Measurements from ENCODE around the gene SKIC2.
"Not testable (repeated sequence)": the region's sequence is repeated elsewhere in the genome, so short reads cannot be mapped to it uniquely, and the experiment has no call there.

SKIC2 gene

GRCh38 chr6:31958741-31959739 is at the start of gene SKIC2, which contains the start of gene NELFE:
SKIC2 (plus strand) TSS chr6:31959175; CDS start chr6:31959193, 18 bp downstream.
NELFE (minus strand) TSS chr6:31958971; CDS start chr6:31958446, 525 bp downstream.
- DNase-seq: peak; percentile 99

DNA sequence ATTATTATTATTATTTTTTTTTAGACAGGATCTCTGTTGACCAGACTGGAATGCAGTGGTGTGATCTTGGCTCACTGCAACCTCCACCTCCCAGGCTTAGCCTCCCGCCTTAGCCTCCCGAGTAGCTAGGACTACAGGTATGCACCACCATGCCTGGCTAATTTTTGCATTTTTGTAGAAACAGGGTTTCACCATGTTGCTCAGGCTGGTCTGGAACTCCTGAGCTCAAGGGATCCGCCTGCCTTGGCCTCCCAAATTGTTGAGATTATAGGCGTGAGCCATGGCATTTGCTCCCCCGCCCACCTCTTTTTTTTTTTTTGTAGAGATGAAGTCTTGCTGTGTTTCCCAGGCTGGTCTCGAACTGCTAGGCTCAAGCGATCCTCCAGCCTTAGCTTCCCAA is 49.7 kb upstream of the SKIC2 start:
- DNase-seq: not testable (repeated sequence)

GRCh38 chr6:31911826-31912585 is 47.0 kb upstream of the SKIC2 start:
- no peak for DNase-seq

DNA sequence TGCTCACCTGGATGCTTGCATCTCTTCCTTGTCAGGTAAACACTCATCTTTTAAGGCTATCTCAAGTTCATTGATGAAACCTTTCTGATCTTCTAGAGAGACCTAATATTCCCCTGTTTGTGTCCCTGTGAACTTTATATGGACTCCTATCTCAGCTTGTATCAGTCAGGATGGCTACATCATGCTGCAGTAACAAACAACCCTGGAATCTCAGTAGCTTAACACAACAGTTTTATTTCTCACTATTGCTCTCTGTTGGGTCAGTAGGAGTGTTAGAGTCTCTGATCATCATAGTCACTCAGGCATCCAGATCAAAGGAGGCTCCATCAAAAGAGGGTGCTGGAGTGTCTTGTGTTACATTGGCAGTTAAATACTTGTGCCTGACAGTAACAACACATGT is 43.6 kb upstream of the SKIC2 start:
- DNase-seq: no peak

DNA sequence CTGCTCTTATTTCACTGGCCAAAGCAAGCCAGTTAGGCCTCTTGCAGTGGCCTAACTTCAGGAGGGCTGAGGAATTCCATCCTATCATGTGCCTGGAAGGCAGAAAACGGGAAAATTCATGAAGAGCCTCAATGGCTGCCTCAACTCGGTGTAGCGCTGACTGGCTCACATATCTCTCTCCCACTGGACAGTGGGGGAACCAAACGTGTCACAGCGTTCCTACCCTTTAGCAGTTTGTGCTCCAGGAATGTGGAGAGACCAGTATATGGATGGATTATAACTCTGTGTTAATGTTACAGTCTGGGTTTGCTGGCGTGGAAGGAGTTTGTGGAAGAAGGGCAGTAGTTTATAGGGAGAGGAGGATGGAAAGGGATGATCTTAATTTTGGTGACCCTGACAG is 43.2 kb upstream of the SKIC2 start:
- DNase-seq: no peak

DNA sequence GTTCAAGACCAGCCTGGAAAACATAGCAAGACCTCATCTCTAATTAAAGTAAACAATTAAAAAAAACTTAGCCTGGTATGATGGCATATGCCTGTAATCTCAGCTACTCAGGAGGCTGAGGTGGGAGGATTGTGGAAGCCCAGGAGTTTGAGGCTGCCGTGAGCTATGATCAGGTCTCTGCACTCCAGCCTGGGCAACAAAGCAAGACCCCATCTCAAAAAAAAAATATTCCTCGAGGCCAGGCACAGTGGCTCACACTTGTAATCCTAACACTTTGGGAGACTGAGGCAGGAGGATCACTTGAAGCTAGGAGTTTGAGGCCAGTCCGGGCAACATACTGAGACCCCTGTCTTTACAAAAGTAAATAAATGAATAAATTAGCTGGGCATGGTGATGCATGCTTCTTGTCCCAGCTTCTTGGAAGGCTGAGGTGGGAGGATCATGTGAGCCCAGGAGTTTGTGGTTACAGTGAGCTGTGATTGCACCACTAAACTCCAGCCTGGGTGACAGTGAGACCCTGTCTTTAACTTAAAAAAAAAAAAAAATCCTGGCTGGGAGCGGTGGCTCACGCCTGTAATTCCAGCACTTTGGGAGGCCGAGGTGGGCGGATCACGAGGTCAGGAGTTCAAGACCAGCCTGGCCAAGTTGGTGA is 40.8 kb upstream of the SKIC2 start:
- no peak for DNase-seq

DNA sequence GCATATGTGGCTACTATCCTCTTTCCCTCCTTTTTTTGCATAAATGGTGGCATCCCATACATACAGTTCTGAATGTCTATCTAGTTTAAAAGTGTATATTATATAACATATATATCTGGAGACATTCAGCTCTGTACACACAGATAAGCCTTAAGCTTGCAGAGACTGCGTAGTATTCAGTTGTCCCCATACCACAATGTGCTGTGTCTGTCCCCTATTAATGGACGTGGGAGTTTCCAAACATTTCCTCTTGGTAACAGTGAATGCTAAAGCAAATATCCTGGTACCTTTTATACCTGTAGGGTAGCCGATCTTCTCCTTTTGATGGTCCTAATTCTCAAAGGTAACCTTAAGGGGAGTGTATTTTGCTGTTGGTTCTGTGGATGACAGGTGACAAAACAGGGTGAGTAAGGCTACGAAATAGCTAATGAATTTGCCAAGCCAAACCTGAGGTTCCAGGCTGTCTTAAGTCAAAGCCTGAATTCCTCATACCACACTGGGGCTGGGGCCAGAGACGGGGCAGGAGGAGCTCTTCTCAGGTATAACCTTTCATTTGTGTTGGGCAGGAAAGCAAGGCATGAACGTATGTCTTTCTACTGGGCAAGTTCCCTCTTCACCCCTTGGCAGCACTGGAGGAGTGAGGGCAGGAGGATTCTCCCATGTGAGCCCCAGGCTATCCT is 39.2 kb upstream of the SKIC2 start:
- no peak for DNase-seq

DNA sequence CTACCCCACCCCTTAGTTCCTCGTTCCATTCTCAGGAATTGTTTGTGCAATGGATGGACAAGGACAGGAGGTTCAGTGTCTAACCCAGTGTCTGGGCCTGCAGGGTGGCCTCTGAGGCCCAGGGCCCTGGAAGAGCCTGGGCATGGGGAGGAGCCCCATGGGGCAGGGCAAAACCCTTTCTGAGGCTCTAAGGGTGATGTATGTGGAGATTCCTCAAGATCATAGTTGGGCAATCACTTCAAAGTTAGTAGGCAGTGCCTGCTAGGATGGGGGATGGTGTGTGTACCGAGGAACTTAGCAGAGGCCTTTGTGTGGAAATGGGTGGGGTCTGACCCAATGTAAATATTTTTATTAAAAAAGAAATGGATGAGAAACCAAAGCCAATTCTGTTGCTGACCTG is 38.2 kb upstream of the SKIC2 start:
- DNase-seq: no peak

GRCh38 chr6:31922942-31923341 is 36.0 kb upstream of the SKIC2 start:
- peak; percentile 33 for DNase-seq

DNA sequence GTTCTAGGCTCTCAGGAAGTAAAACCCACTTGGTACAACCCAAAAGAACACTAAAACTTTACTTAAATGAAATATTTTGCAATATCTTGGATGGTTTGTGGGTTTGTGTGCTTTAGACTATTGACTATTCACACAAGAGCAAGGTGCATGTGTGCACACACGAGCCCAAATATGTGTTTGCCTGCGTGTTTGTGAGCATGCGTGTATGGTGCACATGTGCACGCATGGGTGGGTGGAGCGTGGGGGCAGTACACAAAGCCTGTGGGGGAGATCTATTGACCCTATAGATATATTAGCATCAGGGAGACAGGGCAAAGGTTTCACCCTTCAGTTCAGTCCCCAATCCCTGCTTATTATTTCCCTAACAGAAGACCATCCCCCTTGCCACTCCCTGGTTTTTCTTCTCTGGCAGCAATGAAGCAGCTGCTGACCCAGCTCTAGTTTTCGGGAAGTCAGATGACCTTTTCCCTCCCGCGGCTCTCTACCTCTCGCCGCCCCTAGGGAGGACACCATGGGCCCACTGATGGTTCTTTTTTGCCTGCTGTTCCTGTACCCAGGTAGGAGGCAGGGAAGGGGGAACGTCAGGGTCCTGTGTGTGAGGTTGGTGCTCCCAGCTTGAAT is 31.6 kb upstream of the SKIC2 start, which contains the start of gene C2:
Gene C2 (plus strand): TSS at position 476 of the 621 bp plus-strand sequence. CDS start 36 bp downstream, at position 512.
- DNase-seq: no peak

GRCh38 chr6:31927863-31928671 is 30.9 kb upstream of the SKIC2 start:
- no peak for DNase-seq

GRCh38 chr6:31928672-31928939 is 30.4 kb upstream of the SKIC2 start:
- no peak for DNase-seq

DNA sequence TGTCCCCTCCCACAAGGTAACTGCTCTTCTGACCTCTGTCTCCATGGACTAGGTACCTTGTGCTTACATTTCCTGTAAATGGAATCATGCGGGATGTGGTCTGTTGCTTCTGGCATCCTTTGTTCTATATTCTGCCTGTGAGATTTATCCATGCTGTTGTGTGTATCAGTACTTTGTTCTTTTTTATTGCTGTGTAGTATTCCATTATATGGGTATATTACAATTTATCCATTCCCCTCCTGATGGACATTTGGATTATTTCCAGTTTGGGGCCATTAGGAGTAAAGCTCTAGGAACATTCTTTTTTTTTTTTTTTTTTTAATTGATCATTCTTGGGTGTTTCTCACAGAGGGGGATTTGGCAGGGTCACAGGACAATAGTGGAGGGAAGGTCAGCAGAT is 28.0 kb upstream of the SKIC2 start:
- DNase-seq: no peak

GRCh38 chr6:31932137-31932536 is 26.8 kb upstream of the SKIC2 start:
- not testable (repeated sequence) for DNase-seq

GRCh38 chr6:31933537-31933936 is 25.4 kb upstream of the SKIC2 start:
- DNase-seq: no peak

DNA sequence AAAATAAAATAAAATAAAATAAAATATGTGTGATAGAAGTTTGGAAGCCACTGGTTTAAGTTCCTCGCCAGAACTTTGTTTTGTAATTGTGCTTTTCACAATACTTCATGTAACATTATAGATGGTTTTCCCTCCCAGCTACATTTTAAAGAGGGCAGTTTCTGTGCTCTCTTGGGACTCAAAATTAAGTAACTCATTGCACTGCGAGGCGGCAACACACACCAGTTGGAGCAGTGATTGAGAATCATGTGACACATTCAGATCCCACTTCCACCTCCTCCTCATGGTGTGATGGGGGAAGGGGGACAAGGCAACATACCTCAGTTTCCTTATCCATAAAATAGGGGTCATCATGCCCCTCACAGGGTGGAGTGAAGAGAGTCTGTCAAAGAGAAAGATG is 24.0 kb upstream of the SKIC2 start:
- no peak for DNase-seq

- no peak for DNase-seq
Observed at GRCh38 chr6:31935823-31936222, 23.2 kb upstream of the SKIC2 start.

DNA sequence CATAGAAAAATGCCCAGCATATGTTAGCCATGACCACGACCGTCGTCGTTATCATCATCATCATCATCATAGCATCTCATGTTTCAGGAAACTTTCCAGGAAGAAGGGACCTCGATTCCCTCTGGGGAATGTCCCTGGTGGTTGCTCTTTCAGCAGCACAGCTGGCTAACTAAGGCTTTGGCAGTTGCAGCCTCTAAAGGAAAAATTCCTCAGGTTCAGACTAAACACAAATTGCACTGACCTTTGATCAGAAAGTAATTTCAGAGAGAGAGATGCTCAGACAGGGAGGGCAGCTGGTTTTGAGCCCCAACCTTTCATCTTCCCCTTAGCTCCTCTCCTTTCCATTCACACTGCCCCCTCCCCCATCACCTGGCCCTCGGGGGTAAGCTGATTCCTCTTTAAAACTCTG is 18.7 kb upstream of the SKIC2 start:
- DNase-seq: no peak

- no peak for DNase-seq
Observed at GRCh38 chr6:31943742-31944141, 15.2 kb upstream of the SKIC2 start.

- DNase-seq: no peak
Observed at GRCh38 chr6:31945154-31945506, 13.8 kb upstream of the SKIC2 start.
